ENCODE data around the gene C22orf15.

The C22orf15 gene

DNA sequence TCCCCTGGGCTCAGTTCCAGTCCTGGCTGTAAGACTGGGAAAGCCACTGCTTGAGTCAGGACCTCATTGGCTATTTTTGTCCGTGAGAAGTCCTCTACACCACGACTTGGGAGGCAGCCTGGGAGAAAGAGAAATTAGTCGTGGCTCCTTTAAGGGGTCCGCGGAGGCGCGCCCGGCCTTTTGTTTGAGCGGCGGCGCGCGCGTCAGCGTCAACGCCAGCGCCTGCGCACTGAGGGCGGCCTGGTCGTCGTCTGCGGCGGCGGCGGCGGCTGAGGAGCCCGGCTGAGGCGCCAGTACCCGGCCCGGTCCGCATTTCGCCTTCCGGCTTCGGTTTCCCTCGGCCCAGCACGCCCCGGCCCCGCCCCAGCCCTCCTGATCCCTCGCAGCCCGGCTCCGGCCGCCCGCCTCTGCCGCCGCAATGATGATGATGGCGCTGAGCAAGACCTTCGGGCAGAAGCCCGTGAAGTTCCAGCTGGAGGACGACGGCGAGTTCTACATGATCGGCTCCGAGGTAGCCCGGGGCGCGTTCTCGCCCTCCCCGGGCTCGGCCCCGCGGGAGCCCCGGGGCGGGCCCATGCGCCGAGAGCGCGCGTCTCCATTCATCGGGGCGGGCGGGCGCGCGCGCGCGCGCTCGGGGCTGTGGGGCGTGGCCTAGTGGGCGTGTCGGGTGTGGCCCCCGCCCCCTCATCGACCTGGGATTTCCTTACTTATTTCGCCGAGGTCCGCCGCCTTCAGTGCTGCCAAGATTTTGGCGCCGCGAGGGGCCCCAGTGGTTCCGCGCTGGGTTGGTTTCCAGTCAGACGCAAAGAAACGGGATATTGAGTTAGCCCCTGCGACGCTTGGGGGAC is 24.2 kb downstream of the C22orf15 start, which contains the start of gene SMARCB1:
TSS of gene SMARCB1 (plus strand) at position 215 of the 848 bp plus-strand sequence. CDS start at position 419, 204 bp downstream.
- DNase-seq (ENCODE audit: low read depth in 1 of 2, low spot score in 1 of 2) = peak; percentile 75 to 85

DNA sequence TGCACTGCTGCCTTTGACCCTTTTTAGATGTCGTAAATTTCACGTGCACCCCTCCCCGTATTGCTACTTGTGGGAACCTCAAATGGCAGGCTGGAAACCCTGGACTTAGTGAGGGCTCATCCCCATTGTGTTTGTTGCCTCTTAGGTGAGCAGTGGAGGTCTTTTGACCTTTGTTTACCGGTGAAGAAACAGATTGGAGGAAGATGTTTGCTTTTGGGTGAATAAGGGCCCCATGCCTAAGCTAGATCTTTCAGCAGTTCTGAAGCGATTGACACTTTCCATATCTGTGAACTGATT is 24.8 kb downstream of the C22orf15 start:
- DNase-seq (ENCODE audit: low read depth in 1 of 2, low spot score in 1 of 2) = no peak

DNA sequence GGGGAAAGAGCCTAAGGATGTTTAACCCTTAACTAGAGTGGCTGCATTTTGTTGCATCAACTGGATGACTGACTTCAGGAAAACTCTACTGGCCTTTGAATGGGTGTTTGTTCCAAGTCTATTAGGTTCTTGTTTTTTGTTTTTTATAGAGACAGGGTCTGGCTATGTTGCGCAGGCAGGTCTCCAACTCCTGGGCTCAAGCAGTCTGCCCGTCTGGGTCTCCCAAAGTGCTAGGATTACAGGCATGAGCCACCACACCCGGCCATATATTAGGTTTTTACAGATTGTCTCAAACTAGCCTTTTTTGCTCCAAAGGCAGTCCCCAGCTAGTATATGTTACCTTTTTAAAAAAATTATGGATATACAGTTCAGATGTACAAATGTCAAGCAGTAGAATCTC is 25.1 kb downstream of the C22orf15 start:
- no peak for DNase-seq (ENCODE audit: low read depth in 1 of 2, low spot score in 1 of 2)

DNA sequence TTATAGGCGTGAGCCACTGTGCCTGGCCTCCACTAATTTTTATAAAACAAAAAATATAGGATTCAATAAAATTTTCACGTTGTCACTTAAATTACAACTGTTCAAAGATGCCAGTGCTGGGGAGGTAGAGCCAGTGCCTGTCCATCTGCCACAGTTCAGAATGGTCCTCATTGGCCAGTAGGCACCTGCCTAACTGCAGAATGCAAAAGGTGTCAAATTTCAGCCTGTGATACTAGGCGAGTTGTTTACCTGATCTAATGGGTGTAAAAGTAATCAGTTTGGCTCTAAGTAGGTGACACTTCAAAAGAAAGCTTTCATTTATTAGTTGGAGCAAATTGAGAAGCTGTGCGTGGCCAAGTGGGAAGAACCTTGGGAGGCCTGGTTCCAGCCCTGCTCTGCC is 26.3 kb downstream of the C22orf15 start:
- DNase-seq (ENCODE audit: low read depth in 1 of 2, low spot score in 1 of 2) = no peak

DNA sequence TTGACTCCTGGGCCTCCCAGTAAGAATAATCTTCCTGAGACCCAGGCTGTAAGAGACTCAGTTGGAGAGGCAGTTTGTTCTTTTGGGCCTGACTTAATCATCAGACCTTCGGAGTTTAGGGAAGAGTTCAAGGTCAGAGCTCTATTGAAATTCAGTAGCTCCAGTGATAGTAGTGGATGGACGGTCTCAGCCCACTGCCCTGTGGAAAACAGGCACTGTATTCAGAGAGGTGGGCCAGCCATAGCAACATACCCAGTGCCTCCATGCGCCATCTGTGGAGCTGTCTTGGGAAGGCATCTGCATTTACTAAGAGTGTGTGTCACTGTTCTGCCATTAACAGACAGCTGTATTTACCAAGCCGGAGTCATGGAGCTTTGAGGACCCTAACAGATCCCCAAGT is 26.8 kb downstream of the C22orf15 start:
- DNase-seq (ENCODE audit: low read depth in 1 of 2, low spot score in 1 of 2) = no peak

DNA sequence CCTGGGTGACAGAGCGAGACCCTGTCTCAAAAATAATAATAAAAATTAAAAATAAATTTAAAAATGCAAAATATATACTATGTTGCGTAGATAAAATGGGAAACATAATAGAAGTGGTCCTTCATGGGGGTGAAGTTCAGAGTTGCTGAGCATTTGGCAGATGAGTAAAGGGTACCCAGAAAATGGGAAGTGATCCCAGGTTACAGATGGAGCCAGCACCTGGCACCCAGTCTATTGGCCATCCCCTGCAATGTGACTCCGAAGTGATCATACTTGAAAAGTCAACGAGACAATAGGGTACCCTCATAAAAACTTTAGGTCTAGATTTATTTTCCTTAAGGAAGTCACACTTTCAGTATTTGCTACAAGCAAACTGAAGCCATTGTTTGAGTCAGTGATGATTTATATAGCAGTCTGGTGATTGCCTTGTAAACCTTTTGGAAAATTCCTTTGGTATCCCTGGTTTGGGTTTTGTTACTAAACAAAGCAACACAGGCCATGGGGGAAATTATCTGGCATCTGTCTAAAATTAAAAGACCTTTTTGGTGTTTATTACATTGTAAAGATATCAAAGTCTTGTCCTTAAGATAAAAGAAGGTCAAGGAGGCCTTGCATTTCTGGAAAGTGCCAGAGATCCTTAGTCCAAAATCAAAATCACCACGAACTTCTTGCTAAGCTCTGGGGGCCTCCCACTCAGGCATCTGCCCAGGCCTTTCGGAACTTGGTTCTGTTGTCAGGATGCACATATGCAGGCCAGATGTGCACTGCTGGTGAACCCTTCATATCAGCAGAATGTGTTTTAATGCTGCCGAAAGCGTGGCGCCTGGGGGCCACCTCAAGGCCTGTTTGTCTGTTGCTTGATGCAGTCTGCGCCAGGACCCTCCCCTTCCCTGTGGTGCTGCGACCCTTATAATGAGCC is 28.3 kb downstream of the C22orf15 start:
- no peak for DNase-seq (ENCODE audit: low read depth in 1 of 2, low spot score in 1 of 2)

DNA sequence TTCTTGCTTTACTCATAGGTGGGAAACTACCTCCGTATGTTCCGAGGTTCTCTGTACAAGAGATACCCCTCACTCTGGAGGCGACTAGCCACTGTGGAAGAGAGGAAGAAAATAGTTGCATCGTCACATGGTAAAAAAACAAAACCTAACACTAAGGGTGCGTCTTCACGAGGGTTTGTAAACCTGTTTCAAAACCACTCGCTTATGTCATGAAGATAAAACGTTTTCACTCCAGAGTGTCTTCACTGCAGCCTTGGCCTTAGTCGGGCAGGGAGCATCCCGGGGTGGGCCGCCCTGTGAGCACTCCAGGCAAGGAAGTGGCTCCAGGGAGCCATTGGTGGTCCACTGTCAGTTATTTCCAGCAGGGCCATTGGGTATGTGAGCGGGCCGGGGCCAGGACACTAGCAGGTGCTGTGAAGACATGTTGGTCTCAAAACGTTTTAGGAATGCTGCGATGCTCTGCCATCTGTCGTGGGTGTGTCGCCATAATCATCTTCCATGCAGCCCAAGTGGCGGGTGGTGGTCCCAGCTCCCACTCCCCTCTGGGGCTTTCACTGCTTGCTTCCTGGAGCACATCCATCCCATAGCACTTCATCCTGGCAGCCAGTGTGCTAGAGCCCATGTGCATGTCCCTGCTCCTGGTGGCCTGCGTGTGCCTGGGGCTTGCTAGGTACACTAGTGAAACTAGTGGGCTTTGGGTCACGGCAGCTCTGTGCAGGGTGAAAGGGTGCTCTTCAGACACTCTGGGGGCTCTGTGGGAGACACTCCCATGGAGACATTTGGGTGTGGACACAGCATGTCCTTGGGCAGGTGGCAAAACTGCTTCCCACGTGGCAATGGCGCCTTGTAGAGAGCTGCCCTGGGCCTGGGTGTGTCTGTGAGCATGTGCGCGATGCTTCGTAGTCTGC is 29.2 kb downstream of the C22orf15 start:
- no peak for DNase-seq (ENCODE audit: low read depth in 1 of 2, low spot score in 1 of 2)

DNA sequence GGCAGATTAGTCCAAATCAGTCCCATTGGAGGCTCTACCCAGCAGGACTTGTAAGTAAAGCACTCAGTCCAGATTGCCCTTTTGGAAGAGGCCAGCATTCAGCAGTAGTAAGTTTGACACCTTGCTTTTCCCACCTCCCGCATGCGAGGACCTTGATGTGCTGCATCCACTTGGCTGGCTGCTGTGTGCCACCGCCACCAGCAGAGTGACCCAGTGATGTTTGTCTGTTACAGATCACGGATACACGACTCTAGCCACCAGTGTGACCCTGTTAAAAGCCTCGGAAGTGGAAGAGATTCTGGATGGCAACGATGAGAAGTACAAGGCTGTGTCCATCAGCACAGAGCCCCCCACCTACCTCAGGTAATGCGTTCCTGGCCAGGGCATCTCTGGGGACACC is 30.5 kb downstream of the C22orf15 start:
- DNase-seq (ENCODE audit: low read depth in 1 of 2, low spot score in 1 of 2) = no peak

DNA sequence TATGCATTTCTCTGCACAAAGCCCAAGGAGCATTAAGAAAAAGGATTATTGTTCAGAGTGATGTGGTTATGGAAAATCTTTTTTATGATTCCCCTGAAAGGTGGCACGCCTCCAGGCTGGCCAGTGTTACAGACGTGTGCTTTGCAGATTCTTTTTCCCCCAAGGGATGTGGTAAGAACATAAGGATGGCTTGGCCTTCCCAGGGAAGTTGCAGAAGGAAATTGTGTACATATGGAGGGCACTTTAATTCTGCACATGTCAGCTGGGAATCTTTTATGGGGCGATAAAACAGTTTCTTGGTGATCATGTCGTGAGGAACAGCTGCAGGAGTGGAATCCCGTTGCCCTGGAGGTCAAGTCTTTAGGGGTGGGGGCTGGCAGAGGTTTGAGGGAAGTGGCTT is 33.7 kb downstream of the C22orf15 start:
- no peak for DNase-seq (ENCODE audit: low read depth in 1 of 2, low spot score in 1 of 2)

DNA sequence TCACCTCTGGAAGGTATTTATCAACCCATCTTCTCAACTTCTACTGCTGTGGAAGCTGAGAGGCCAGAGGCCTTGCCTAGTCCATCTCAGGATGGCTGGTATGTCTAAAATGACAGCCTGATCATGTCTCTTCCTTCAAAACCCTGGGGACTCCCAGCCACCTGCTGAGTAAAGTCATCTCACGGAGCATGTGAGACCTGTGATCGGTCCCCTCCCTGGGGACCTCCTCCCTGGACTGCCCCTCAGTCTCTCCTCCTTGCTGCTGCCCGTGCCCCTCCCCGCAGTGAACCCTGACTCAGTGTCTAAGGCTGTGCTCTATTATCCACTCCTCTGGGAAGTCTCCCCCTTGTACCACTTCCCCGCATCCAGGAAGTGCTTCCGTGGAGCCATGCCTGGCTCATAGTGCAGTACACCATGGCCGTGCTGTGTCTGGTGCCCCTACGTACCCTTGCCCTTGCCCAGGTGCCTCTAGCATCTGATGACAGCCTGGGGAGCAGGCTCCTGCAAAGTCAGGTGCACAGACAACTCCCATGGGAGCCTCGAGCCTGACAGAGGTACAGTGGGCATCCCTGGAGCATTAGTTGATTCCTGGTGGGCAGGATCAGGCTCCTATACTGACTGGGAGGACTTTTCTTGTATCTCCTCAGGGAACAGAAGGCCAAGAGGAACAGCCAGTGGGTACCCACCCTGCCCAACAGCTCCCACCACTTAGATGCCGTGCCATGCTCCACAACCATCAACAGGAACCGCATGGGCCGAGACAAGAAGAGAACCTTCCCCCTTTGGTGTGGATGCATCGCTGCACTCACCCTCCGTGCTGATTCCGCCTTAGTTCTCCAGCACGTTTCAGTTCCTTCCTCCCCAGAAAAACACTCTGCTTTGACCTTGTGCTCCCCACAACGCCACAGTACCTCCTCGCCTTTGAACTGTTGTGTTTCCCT is 37.8 kb downstream of the C22orf15 start:
- DNase-seq (ENCODE audit: low read depth in 1 of 2, low spot score in 1 of 2) = no peak

DNA sequence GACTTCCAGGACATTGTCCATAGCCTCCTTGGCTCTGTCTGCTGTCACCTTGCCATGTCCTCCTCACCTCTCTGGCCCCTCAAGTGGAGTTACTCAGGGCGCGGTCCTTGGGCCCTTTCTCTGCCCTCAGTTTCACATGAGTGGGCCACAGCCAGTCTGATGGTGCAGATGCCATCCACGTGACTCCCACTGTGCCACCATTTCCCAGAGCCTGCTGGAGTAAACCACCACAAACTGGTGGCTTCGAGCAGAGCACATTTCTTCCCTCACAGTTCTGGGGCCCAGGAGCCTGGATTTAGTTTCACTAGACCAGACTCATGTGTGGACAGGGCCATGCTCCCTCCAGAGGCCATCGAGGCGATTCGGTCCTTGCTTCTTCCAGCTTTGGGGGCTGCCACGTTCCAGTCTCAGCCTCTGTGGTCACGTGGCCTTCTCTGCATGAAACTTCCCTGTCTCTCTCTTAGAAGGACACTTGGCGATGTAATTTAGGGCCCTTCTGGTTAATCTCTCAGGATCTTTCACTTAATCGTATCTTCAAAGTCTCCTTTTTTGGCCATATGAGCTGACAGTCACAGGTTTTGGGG is 38.5 kb downstream of the C22orf15 start:
- no peak for DNase-seq (ENCODE audit: low read depth in 1 of 2, low spot score in 1 of 2)

DNA sequence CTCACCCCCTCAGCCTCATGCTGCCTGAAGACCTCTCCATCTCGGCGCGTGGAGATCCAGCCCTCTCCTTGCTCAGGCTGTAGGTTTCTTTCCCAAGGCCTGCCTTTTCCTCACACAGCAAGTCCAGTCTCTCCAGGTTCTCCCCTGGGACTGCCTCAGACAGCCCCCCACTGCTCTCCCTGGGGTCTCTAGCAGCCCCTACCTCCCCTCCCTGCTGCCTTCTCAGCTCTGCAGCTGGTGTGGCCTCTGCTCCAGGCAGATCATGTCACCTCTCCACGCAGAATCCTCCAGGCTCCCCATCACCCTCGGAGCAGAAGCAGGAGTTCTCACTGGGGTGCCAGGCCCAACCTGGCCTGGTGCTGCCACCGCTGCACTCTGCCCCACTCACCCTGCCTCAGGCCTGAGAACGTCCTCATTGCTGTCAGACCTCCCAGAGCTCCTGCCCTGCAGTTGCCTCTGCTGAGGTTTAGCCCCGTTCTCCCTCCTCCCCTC is 39.1 kb downstream of the C22orf15 start:
- no peak for DNase-seq (ENCODE audit: low read depth in 1 of 2, low spot score in 1 of 2)

DNA sequence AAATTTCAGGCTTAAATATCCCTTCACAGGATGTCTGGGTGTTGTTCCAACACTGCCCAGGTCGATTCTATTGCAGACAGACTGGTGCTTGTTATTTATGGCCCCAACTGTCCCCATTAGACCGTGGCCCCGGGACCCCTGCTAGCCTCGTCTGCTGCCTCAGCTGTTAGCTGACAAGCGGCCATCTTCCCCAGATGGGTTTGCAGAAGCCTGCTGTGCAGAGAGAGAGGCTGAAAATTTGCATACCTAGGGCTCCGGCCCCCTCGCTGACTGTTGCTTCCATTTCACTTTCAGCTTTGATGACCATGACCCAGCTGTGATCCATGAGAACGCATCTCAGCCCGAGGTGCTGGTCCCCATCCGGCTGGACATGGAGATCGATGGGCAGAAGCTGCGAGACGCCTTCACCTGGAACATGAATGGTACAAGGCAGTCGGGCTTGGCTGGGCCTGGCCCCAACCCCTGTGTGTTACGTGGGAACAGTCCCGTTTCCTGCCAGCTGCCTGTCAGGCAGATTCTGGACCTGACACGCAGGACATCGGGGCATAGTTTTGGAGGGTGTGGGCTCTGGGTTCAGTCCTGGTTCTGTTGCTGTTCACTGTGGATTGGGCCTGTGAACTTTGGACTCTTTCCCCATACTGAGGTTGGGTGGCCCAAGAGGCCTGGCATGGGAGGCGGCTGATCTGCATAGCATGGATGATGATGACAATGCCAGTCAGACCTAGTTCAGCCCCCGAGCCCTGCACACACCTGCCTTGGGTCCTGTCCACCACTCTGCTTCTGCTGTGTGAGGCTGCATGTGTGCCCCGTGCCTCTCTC is 40.4 kb downstream of the C22orf15 start:
- DNase-seq (ENCODE audit: low read depth in 1 of 2, low spot score in 1 of 2) = no peak

DNA sequence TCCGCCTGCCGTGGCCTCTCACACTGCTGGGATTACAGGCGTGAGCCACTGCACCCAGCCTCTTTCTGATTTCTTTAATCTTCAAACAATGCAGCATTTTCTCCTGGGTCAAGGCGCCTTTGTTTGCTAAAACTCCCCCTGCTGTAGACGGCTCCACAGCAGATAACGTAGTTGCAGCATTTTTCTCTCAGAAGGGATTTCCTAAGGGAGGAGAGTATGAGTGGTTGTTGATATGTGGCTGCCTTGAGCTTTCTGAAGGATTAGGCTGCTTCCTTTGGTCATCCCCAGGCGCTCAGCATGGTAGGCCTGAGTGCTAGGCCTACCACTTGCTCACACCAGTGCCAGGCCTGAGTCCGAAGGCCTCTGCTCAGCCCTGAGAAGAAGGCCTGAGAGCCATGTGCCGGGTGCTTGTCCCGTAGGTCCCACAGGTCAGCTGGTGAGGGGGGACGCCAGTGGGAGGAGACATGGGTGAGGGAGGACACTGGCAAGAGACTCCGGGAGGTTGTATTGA is 42.0 kb downstream of the C22orf15 start:
- no peak for DNase-seq (ENCODE audit: low read depth in 1 of 2, low spot score in 1 of 2)

DNA sequence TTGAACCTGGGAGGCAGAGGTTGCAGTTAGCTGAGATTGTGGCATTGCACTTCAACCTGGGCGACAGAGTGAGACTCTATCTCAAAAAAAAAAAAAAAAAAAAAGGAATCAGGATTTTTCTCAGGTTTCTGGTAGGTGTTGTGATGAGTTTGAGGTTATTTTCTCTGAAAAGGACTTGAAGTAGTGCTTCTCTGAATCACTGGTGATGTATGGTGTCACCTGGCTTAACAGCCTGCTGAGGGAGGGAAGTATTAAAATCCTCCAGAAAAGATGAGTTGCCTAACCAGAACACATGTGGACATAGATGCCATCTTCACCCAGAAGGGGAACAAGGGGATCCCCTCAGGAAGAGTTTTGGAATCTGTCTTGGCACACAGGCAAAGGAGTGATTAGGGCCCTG is 44.0 kb downstream of the C22orf15 start:
- no peak for DNase-seq (ENCODE audit: low read depth in 1 of 2, low spot score in 1 of 2)

DNA sequence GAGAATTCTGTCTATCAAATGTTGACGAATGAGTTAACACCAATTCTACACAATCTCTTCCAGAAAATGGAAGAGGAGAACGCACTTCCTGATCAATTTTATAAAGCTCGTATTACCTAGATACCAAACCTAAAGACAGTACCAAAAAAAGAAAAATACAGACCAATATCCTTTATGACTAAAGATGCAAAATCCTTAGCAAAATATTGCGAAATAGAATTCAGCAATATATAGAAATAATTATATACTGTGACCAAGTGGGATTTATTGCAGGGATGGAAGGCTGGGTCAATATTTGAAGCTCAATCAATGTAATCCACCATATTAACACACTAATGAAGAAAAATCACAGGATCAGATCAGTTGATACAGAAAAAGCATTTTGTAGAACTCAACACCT is 49.6 kb downstream of the C22orf15 start:
- no peak for DNase-seq (ENCODE audit: low read depth in 1 of 2, low spot score in 1 of 2)
